Measurements from ENCODE around the gene C9orf72.

C9orf72 gene

DNA sequence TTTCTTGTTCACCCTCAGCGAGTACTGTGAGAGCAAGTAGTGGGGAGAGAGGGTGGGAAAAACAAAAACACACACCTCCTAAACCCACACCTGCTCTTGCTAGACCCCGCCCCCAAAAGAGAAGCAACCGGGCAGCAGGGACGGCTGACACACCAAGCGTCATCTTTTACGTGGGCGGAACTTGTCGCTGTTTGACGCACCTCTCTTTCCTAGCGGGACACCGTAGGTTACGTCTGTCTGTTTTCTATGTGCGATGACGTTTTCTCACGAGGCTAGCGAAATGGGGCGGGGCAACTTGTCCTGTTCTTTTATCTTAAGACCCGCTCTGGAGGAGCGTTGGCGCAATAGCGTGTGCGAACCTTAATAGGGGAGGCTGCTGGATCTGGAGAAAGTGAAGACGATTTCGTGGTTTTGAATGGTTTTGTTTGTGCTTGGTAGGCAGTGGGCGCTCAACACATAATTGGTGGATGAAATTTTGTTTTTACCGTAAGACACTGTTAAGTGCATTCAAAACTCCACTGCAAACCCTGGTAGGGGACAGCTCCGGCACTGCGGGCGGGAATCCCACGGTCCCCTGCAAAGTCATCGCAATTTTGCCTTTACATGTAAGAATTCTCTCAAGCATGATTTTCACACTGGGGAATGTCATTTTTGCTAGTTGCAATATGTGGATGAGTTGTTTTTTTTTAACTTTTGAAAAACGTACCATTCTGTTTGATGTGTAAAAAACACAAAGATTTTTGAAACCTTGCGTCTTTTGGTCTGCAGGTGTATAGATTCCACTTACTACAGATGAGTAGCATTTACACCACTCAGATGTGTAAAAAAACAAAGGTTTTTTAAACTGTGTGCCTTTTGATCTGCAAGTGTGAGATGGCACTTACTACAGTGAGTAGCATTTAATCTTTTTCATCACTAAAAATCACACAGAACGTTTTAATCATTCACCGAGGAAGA is 631 bp upstream of the C9orf72 start:
- DNase-seq (ENCODE audit: low read depth): peak; percentile 96

DNA sequence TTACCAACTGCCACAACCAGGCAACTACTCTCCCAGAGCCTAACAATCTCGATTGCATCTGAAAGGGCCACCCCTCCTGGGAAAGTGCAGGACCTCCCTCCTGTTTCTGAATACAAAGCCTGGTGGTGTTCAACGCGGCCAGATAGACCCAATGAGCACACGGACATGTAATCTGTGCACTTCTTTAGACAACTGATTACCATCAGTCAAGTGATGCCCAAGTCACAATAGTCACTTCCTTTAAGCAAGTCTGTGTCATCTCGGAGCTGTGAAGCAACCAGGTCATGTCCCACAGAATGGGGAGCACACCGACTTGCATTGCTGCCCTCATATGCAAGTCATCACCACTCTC is 739 bp downstream of the C9orf72 start:
- peak; percentile 44 for DNase-seq (ENCODE audit: low read depth)

GRCh38 chr9:27572061-27572460 is 1.2 kb downstream of the C9orf72 start:
- no peak for DNase-seq (ENCODE audit: low read depth)

- DNase-seq (ENCODE audit: low read depth): no peak
These were observed 2.3 kb downstream of the C9orf72 start for GRCh38 chr9:27571011-27571410.

DNA sequence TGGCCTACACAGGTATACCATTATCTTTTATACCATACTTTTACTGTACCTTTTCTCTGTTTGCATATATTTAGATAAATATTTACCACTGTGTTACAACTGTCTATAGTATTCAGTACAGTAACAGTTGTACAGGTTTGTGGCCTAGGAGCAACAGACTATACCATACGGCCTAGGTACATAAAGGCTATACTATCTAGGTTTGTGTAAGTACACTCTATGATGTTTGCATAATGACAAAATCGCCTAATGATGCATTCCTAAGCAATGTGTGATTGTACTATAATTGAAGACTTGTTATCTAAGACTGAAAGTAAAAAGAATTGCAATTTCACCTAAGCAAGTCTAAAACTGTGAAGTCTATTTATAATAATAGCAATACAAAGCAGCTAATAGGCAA is 3.9 kb downstream of the C9orf72 start:
- DNase-seq (ENCODE audit: low read depth): no peak

DNA sequence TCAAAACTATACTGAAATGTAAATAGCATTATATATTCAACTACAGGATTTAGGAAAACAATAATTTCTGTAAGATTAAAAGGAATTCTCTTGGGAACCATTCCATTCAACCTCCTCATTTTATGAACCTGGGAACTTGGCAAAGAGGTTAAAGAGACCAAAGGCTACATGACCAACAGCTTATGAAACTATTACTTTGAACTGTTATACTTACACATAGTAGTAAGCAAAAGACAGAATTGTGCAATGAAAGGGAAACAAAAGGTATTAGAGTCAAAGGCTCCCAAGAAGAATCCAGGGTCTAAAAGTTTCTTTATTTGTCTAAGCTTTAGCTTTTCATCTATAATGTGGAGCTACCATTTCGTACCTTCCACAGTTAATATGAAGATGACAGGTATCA is 7.2 kb downstream of the C9orf72 start:
- no peak for DNase-seq (ENCODE audit: low read depth)

DNA sequence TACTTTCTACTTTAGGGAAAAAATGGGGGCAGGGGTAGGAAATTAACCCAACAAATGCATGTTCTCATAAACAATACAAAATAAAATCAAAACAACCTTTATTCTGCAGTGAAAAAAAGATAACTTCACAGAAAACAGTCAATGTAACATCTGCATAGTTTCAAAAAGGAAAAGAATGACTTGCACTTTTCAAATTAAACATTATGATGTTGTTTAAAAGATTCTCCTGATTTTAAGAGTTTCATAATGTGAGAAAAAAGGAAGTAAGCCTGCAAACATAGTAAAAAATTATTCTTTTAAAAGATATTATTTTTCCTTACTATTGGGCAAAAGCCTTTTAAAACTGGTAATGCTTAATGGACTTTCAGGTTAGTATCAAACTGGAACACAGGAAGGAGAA is 7.6 kb downstream of the C9orf72 start:
- no peak for DNase-seq (ENCODE audit: low read depth)

GRCh38 chr9:27564670-27565069 is 8.6 kb downstream of the C9orf72 start:
- no peak for DNase-seq (ENCODE audit: low read depth)

DNA sequence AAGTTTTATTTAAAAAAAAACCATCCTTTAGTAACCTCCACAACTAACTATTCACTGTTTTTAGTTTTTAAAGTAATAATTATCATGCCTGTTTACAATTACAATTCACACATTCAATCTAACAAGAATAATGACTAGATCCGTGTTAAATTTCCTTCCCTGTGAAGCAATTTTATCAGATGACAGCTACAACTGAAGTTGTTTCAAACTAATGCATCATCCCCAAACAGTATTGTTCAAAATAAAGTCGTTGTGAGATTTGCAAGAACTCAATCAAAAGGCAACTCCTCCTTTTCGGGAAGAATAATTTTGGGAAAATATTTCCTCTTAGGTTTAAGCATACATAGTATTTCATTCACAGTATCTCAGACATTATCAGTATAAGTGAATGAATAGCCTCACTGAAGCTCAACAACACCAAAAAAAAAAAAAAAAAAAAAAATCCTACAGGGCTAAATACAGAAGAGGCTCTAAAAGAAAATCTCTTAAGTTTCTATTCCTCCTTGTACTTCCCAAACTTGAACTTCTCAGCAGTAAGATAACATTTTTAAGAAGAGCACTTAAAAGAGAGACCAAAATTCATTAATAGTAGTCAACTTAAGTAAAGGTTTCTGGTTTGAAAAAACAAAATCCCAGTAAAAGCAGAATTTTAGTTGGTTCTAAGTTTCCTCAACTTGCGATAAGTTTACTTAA is 9.4 kb downstream of the C9orf72 start:
- DNase-seq (ENCODE audit: low read depth): no peak

GRCh38 chr9:27561685-27562084 is 11.6 kb downstream of the C9orf72 start:
- no peak for DNase-seq (ENCODE audit: low read depth)

- DNase-seq (ENCODE audit: low read depth): no peak
These were observed 12.8 kb downstream of the C9orf72 start for GRCh38 chr9:27560457-27560856.

DNA sequence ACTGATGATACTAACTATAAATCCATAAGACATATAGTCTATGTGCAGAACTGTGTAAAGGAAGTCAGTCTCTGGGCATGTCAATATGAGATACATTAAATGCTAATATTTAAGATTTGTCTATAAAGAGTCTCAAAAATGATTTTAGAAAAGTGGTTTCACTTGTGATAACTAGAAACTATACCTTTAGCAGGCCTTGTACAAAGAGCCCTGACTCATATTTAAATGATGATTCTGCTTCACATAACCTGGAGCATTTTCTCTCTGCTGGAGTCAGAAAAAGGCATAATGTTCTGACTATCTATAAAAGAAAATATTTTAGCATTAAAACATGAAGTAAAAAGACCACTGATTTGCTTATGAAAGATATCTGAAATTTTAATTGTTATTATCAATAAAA is 15.0 kb downstream of the C9orf72 start:
- DNase-seq (ENCODE audit: low read depth): no peak

GRCh38 chr9:27556470-27556869 is 16.8 kb downstream of the C9orf72 start:
- DNase-seq (ENCODE audit: low read depth): no peak

GRCh38 chr9:27554712-27555111 is 18.6 kb downstream of the C9orf72 start:
- DNase-seq (ENCODE audit: low read depth): no peak

DNA sequence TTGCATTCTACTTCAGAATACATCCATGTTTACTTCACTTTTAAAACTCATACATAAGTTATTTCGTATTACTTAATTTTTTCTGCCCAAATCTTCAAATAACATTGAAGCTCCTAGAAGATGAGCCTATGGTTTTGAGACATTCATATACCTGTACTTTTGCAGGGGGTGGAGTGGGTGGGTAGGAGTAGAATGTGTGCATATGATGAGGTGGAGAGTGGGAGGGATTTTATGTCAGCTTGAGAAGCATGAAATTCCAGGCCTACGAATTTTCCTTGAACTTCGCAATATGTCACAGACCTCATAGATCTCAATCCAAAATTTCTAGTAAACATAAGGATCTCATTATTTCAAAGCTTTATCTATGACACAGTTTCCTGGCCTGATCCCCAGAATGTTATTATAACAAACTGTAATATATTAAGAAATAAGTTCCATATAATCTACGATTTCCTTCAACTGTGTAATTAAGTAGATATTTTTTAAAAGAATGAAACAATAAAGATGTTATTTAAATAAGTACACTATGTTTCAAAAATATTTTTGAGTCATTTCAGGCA is 24.0 kb downstream of the C9orf72 start:
- DNase-seq (ENCODE audit: low read depth): no peak

- no peak for DNase-seq (ENCODE audit: low read depth)
These were observed 25.1 kb downstream of the C9orf72 start for GRCh38 chr9:27548055-27548741.

GRCh38 chr9:27545471-27545870 is 27.8 kb downstream of the C9orf72 start:
- no peak for DNase-seq (ENCODE audit: low read depth)

DNA sequence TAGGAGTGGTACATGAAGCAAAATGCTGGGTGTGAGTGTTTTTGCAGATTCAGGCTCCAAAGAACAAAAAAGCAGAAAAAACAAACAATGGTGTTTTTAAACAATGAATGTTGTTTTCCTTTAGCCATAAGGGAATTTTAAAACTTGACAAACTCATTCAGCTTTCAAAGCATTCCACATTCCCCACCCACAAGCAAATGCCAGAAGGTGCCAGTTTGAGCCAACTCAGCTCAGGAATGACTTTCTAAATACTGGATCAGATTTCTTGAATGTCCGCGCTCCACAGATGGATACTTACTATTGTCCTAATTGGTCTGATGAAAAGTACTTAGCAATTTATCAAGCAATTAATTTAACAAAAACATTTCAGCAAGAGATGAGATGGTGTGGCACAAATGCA is 30.8 kb downstream of the C9orf72 start:
- DNase-seq (ENCODE audit: low read depth): no peak

GRCh38 chr9:27541740-27542139 is 31.5 kb downstream of the C9orf72 start:
- DNase-seq (ENCODE audit: low read depth): no peak

DNA sequence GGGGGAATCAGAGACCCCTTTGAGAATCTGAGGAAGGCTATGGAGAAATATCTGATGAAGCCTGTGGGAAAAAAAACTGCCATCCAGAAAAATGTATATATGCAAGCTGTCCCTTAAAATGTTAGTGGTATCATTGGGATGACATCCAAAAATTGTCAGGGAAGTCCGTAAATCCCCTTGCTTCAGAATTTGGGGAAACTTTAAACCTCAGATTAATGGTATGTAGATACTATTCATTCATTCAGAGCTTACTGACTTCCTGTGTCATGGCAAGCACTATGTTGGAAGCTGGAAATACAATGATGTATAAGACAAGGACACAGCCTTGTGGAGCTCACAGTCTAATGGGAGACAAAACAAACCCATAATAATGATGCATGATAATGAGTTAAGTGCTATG is 32.8 kb downstream of the C9orf72 start:
- no peak for DNase-seq (ENCODE audit: low read depth)

DNA sequence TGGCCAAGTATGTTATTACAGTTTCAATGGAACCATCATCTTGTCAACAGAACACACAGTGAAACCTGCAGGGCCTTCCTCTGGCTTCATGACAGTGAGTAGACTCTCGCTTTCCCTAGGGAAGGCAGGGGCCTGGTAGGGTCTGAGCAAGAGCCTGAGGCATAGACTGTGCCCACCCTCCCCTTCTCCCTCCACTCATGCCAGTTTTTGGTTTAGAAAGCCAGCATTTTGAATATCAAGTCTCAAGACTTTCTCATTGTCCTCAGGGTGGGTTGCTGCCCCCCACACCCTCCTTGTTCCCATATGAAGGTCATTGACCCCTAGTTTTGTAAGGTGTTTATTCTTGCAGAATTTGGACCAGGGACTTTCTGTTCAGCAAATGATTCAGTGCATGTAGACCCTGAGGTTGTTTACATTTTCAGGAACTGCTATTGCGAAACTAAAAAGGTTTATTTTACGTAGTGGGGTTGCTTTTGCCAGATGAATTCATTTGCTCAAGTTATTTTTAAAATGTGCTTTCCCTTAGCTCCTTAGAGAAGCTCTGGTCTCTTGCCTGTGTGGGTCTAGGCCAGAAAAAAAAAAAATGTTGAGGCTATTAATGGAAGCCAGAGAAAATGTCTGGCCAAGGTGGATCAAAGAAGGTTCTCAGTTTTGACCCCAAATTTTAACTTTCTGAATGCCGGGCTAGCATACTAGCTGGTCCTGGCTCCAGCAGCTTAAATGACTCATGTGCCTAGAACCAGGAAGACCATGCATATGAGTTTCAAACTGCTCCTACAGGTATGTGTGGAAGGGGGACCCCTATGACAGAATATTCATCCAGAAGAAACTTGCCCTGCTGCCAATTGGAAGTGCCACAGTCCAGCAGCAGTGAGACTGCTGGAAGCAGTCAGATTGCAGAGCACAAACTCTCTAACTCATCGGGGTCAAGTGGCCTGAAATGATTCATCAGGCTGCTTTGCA is 33.5 kb downstream of the C9orf72 start:
- no peak for DNase-seq (ENCODE audit: low read depth)
